ENCODE measurements around the gene GIPC1.

- TF ChIP-seq, protein P1, sequence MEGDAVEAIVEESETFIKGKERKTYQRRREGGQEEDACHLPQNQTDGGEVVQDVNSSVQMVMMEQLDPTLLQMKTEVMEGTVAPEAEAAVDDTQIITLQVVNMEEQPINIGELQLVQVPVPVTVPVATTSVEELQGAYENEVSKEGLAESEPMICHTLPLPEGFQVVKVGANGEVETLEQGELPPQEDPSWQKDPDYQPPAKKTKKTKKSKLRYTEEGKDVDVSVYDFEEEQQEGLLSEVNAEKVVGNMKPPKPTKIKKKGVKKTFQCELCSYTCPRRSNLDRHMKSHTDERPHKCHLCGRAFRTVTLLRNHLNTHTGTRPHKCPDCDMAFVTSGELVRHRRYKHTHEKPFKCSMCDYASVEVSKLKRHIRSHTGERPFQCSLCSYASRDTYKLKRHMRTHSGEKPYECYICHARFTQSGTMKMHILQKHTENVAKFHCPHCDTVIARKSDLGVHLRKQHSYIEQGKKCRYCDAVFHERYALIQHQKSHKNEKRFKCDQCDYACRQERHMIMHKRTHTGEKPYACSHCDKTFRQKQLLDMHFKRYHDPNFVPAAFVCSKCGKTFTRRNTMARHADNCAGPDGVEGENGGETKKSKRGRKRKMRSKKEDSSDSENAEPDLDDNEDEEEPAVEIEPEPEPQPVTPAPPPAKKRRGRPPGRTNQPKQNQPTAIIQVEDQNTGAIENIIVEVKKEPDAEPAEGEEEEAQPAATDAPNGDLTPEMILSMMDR (IDR thresholded peaks at IDR 0.05) = no peak
- TF ChIP-seq ZFX (IDR thresholded peaks at IDR 0.05; ENCODE audit: borderline replicate concordance) = no peak
These were observed 24.6 kb upstream of the GIPC1 start for GRCh38 chr19:14520543-14520942.

Data from 22Rv1 (cell line).